Cerebellar nuclear complex (tissue), 1 donor: ENCODE measurements around the gene ATG4C.
"Not testable (repeated sequence)": the region's sequence is repeated elsewhere in the genome, so short reads cannot be mapped to it uniquely, and the experiment has no call there.

ENCODE experiments used
- DNase-seq, 2 experiments: peaks; one replicate each; lab custom pipeline; 2025; lab: John Stamatoyannopoulos, UW

ATG4C gene

DNA sequence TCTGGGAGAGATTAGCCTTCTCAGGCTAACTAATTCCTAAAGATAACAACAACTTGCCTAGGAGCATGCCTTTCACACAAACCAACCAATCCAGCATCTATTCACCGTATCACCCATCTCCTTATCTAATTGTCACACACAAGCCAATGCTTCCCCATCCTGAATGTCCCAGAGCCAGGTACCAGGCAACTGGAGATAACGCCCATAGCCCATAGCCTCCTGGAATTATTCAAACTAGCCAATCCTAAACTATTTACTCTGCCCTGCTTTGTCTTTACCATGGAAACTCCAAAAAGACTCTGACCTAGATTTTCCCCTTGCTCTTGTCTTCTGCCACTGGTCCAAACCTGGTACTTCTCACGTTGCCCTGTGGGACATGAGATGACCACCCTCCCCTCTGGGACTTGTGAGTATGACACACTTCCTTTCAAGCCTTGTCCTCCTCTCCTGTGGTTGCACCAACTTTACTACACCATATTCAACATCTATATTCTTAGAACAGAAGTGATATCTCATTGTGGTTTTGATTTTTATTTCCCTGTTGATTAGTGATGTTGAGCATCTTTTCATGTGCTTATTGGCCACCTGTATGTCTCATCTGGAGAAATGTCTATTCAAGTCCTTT lies 8.8 kb upstream of the ATG4C start:
- DNase-seq: no peak

DNA sequence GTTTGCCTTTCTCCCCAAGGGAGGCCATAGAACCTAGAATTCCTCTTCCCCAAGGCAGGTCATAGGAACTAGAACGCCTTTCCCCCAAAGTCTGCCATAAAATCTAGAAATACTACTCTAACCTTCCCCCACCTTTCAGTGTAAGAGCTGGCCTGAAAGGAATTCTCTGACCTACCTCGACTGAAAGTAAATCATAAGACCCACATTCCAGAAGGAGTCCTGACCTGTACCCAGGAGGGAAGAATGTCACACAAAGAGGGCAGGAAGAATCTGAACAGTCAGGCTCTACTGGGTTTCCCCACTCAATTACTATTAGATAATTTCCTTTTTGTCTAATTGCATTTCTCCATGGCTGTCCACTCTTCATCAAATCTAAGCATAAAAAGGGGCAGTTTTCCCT lies 5.7 kb upstream of the ATG4C start:
- no peak for DNase-seq

DNA sequence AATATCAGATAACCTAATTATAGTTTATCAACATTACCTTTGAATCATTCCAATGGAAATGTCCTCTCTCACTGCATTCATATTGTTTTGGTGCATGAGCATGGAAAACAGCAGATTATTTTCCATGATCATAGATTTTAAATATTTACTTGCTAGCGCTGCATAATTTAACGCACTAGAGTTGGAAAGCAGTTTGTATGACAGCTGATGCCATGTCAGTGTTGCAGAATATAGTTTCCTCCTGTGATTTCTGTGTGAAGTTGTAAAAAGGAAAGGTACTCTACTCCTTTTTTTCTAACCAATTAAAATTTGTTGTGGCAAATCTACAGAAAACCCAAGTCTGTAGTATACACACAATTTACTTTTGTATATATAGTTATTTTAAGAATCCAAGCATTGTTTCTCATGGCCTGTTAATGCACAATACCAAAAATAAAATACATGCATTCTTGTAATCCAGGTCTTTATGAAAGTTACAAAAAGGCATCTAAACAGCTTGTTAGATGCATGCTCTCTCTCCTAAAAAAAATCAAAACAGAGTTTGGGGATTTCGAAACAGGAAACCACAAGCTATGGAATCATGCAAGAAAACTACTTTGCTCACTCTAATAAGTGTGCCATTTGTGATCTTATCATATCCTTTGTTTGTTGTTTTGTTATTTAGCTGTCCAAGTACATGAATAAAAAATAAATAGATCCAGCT lies 1.9 kb upstream of the ATG4C start:
- no peak for DNase-seq

DNA sequence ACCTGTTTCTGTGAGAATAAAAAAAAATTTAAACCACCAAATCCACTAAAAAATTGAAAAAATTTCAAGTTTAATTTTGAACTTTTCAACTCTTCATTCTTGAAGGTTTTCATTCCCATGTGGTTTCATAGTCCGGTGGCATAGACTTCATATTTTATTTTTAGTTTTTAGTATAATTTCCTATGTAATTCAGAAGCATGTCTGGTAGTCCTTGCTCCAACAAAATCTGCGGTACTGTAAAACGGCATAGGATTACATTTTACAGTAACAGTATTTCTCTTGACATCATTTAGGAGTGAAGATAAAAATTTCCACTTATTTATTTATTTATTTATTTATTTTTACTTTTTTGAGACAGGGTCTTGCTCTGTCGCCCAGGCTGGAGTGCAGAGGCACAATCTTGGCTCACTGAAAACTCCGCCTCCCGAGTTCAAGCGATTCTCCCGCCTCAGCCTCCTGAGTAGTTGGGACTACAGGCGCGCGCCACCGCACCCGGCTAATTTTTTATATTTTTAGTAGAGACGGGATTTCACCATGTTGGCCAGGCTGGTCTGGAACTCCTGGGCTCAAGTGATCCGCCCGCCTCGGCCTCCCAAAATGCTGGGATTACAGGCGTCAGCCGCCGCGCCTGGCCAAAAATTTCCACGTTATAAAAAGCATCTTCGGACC lies 1.3 kb upstream of the ATG4C start:
- DNase-seq: not testable (repeated sequence)

DNA sequence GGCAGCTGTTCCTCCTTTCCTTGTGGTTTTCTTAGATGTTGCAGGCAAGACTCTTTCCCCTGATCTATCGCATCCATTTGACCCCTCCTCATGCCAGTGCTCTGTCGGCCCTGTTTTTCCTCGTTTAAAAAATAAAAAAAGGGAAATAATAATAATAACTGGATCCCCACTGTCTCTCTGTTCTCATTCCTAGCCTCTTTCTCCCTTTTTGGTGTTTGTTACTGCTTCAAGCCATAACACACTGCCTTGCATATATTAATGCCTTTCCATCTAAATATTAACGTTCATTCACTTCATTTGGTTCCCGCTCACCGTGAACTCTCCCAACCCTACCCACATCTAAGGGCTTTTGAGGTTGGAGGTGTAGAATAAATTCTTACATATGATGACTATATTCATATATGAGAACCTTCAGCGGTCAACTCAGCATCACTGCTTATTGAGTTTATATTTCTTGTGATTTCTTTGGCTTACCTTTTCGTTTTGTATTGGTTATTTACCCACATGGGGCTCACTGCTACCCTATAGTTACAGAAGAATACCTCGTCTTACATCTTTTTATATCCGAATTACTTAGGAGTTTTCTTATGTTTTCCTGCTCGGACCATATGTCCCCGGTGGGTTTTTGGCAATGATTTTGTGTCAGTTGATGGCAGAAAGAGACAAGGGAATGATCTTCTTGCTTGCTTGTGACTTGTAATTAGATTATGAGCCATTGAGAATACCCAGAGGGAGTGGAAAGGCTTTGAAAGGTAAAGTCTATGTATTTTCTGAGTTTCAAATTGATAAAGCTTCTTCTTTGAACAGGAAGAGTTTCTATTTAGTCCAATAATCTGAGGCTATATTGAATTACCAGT lies 805 bp downstream of the ATG4C start:
- DNase-seq: no peak

DNA sequence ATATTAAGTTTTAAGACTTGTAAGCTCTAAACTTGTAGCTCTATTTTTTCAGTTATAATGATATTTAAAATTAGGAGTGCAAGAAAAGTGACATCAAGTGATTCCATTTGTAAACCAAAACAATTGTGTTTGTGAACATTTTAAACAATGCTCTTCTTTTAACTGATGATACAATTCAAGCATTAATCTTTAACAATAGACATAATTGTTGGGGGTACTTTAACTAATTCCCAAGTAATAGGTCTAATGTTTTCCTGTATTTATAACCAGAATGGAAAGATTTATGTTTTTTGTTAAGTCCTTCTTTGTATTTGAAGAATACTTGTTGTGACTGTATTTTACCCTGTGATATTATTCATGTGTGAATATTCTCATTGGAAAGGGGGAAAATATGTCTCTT lies 6.8 kb downstream of the ATG4C start:
- no peak for DNase-seq

DNA sequence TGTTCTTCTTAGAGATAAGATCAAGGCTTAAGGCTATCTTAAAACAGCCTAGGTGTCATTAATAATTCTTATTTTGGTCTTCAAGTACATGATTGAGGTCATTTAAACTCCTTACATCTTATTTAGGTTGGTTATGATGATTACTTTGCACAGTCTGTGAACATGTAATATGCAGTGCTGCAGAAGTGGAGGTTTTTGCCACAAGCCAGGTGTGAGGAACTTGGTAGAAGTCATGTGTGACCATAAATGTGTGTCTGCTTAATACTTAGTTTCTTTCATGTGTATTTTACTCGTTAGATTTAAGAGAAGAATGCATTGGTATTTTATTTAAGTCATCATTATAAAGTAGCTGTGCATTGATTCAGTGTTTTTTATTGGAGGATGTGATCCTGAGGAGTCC lies 10.1 kb downstream of the ATG4C start:
- no peak for DNase-seq

DNA sequence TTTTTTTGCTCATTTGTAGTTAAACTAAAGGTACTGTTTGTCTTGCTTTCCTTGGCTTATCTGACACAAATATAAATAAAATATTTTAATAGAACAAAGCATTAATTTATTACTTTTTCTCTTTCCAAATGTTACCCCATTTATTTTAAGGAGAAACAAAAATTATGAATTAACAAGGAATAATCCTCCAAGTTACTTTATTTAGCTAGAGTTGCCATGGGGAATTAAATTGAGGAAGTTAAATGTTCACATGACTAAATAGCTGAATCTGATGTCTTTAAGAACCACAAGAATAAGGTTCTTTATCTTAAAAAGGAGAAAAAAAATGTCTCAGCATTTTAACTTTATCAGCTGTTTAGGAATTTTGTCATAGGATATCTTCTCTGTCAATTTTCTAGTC lies 12.3 kb downstream of the ATG4C start:
- no peak for DNase-seq

DNA sequence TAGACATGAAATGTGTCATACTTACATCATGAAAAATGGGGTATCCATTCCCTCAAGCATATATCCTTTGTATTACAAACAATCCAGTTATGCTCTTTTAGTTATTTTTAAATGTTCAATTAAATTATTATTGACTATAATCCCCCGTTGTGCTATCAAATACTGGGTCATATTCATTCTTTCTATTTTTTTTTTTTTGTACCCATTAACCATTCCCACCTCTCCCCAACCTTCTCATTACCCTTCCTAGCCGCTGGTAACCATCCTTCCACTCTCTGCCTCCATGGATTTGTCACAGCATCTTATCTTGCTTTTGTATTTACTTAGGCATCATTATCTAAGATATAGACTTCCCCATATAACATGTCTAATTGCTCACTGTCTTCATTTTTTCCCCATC lies 15.8 kb downstream of the ATG4C start:
- no peak for DNase-seq

DNA sequence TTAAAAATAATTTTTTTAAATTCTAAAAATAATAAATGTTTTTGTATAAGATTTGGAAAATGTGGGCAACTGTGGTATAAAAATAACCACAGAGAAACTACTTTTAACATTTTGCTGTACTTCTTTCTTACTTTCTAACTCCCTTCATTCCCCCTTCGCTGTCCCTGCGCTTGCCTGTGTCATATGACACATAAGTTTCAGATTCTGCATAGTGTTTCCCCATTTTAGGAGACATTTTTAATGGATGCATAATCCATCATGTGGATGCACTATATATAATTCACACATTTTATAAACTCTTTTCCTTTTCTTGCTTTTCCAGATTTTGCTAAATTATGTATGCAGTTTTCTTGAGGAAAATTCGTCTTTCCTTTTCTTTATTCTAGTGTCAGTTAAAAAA lies 16.3 kb downstream of the ATG4C start:
- DNase-seq: no peak

DNA sequence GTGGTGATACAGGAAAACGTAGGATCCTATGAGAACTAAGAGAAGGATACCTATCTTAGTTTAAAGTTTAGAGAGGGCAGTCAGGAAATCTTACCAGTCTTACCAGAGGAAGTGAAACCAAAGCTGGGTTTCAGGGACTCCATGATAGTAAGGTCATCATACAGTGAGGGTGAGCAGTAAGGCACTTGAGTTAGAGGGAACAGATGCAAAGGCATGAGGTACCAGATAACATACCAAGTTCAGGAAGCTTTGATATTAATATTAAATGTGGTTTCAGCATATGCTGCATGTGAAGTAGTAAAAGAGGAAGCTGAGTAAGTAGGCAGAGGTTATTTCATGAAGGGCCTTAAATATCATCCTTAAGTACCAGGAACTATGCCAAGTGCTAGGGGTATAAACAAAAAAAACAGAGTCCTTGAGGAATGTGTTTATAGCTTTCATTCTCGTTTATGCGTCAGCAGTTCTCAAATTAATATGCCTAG lies 16.9 kb downstream of the ATG4C start:
- no peak for DNase-seq

DNA sequence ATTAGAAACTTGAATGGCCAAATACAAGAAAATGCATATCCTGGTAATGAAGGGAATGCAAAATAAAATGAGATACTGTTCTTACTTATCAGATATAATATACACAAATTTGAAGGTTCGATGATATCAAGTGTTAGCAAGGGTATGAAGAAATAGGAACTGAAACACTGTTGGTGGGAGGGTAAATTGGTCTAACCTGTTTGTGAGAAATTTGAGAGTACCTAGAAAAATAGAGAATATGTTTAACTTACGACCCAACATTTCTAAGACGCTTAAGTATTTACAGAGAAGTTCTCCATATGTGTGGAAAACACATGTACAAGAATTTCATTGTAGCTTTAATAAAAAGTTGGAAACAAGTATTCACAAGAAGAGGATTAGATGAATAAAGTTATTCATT lies 25.9 kb downstream of the ATG4C start:
- no peak for DNase-seq

DNA sequence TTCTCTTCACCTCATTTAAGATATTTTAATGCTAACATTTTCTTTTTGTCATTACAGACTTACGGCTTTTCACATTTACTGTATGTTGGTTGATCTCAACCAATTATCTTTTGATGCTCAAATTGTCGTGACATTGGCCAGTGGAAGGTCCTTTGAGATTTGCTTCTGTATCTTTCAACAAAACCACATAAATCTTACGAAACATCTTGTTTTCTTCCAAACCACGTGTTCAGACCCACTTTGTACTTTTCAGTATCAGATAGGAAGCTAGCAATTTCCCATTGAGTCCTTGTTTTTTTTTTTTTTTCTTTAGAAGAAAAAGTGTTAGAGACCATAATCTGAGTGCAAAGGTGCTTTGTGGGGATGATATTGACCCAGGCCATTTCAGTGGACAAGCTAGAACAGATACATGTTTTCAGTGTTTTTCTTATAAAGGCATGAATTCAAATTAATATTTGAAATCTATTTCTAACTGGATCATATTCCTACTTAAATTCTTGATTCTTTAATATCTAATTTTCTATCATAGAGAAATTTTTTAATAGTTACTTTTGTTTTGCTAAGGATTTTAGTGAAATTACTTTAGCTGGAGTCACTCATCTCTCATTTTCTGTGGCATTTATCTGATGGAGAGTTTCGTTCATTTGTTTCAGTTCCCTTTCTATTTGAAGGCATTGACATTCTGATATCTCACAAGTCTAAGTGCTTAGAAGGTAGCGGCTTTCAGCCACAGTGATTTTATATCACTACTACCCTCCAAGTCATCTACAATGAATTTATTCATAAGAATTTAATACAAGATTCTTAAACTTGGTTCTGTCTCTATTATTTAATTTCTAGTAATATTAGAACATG lies 26.7 kb downstream of the ATG4C start:
- no peak for DNase-seq

DNA sequence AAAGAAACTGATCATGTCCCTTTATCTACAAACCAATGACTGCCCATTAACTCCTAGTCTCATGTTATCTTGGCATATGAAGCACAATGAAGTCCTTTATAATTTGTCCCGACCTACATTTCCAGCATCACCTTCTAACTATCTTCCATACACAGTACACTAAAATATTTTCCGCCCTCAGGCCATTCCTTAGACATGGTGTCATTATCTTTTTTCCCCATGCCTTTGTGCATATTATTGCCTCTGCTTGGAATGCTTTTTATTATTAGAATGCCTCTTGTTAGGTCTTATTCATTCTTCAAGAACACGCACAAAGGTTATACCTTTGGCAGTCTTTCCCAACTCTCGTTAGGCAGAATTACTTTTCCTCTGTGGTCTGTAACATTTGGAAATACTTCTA lies 39.6 kb downstream of the ATG4C start:
- DNase-seq: no peak

DNA sequence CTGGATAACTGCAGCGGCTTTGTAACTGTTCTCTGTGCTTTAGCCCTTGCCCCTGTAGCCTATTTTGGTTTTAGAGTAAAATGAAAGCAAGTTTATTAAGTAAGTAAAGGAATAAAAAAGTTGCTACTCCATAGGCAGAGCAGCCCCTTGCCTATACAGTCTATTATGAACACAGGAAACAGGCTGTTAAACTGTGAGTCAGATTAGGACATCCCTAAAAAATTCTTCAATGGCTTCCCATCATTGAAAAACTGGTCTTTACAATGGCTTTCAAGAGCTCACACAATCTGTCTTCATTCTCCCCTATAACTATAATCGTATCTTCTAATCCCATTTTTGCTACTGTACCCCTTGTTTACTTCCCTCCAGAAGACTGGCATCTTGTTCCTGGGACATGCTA lies 43.0 kb downstream of the ATG4C start:
- DNase-seq: no peak

DNA sequence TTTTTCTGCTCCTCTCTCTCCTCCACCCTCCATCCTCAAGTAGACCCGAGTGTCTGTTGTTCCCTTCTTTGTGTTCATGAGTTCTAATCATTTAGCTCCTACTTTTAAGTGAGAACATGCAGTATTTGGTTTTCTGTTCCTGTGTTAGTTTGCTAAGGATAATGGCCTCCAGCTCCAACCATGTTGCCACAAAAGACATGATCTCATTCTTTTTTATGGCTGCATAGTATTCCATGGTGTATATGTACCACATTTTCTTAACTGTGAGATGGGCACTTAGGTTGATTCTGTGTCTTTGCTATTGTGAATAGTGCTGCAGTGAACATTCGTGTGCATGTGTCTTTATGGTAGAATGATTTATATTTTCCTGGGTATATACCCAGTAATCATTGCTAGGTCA lies 43.9 kb downstream of the ATG4C start:
- not testable (repeated sequence) for DNase-seq

DNA sequence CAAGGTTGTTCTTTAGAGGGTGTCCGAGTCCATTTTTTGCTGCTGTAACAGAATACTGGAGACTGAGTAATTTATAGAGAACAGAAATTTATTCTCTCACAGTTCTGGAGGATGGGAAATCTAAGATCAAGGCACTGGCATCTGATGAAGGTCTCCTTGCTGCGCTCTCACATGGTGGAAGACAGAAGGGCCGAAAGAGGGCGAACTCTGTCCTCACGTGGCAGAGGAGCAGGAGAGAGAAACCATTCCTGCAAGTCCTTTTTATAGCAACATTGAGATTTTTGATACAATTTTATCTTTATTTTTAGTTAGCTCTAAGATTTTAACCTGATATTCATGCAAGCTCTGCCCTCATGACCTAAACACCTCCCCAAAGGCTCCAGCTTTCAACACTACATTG lies 48.3 kb downstream of the ATG4C start:
- DNase-seq: no peak

DNA sequence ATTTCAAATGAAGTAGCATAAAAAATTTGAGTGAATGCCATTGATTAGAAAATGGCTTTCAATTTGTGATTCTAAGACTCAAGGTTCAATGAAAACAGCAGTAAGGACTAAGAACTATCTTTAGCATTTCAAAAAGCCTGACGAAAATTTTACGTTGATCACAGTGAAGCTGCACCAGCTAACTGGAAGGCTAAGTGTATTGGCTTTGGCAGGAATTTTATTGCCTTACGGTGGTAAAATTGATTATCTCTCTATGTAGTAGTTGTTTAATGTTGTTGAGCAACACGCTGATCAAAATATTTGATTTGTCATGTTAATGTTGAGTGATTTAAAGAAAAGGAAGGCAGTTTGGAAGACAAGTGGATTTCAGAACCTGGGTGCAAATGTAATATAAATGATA lies 49.6 kb downstream of the ATG4C start:
- no peak for DNase-seq

DNA sequence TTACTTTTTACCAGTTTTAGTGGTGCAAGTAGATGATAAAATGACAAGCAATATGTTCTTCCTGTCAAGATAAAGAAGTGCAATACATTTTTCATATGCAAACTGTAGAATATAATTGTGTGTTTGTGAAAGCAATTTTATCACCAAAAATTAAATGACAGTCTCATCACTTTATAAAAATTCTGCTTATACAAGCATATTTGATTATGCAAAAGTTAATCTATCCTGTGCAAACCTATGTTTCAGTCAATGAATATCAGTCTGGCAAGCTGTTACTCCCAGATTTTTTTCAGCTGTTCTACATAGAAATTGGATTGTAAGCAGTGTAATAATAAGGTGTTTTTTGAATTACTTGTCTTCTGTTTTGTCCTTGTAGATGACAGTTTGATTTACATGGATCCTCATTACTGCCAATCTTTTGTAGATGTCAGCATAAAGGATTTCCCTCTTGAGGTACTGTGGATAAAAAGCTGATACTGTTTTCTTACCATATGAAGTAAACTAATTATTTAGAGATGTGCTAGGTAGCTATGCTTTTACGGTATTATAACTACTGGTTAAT lies 50.5 kb downstream of the ATG4C start:
- no peak for DNase-seq

DNA sequence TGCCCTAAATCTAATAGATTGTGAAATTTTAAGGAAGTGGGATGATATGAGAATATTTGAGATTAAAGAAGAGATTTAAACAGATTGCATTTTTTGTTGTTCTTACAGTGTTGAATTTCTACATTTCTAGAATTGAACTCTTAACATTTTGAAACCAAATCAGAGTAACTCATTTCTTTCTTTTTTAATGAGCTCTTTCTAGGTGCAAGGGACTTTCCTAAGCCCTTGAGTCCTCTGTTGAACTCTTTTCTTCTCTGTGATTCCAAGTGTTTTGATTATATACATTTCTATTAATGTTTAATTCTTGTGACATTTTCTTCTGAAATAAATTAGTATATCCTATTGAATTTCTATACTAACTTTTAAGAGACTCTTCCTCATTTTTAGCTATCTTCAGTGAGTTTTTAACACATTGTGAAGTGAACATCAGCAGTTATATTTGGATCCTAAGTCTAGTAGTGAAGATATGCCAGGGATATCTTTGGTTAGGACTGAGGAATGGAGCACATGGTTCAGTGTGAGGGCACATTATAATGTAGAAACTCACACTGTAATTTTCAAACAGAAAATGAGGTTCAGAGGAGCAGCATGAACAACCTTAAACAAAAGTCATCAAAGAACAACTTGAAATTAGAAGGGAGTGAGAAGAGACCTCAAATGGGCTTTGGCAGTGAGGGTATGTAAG lies 53.1 kb downstream of the ATG4C start:
- no peak for DNase-seq

DNA sequence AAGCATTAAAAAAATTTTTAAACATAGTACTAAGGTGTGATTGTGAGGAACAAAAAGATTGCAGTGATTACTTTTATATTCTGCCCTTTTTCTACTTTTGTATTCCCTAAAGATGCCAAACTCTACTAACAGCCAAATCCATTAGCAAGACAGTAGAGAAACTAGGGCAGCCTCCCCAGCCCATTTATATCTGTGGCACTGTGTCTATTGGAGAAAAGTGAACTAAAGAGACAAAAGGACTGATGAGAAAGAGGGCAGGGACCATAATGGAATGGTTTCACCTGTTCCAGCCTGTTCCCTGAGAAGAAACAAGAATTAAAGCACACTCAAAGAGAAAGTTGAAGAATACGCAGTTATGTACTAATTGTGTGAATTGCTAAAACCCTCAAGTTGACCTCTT lies 56.6 kb downstream of the ATG4C start:
- DNase-seq: no peak
